NCI-H345 treated with DMSO at 0.1 percent for 48 hours (cell line): ENCODE measurements around the gene GCC1.
"Not testable (repeated sequence)": the region's sequence is repeated elsewhere in the genome, so short reads cannot be mapped to it uniquely, and the experiment has no call there.

Experiments
- DNase-seq: peaks from one replicate; lab custom pipeline; 2025; ENCODE audit not compliant: unreplicated experiment; lab: John Stamatoyannopoulos, UW

Gene GCC1

DNA sequence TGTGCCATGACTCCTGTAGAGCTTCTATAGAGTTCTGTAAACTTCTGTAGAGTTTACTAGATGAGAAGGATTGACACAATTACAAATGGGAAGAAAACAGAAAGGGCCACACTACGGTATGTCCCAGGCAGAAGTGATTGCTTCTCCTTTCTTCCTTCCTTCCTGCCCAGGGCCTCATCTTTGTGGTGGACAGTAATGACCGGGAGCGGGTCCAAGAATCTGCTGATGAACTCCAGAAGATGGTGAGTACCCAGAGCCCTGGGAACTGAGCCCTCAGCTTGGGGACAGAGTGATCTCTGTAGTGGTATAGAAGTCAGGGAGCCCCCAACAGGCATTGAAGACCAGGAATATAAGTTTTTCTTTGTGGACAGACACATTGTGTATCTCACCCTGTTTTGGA, 4.5 kb upstream of the GCC1 start:
- no peak for DNase-seq

DNA sequence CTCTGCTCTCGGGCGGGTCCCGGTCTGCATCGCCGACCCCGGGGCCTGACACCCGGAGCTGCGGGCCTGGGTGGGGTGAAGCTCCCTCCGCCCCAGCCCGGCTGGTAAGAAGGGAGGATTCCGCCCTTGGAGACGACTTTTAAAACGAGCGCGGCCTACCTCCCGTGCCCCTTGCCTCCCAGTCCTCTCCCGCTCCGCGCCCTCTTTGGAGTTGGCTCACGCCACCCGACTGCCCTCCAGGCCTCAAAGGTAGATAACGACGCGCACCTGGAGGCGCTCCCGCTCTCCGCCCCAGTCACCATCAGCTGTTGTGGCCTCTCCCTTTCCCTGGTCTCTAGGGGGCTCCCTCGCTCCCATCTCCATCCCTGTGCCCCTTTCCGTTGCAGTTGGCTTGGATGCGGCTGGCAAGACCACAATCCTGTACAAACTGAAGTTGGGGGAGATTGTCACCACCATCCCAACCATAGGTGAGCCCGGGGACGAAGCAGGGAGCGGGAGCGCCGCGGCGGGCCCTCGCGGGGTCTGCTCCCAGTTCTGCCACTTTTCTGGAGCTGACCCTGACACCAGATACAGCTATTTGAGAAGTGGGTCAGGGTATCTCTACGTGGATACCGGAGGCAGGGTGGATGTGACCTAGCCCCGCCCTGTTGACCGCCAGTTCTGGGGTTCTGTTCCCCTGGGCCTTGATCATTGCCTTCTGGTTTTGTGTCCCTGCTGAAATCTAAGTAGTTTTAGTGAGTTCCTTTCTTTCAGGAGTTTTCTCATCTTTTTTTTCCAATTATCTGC, 3.5 kb upstream of the GCC1 start:
- peak; percentile 53 for DNase-seq

DNA sequence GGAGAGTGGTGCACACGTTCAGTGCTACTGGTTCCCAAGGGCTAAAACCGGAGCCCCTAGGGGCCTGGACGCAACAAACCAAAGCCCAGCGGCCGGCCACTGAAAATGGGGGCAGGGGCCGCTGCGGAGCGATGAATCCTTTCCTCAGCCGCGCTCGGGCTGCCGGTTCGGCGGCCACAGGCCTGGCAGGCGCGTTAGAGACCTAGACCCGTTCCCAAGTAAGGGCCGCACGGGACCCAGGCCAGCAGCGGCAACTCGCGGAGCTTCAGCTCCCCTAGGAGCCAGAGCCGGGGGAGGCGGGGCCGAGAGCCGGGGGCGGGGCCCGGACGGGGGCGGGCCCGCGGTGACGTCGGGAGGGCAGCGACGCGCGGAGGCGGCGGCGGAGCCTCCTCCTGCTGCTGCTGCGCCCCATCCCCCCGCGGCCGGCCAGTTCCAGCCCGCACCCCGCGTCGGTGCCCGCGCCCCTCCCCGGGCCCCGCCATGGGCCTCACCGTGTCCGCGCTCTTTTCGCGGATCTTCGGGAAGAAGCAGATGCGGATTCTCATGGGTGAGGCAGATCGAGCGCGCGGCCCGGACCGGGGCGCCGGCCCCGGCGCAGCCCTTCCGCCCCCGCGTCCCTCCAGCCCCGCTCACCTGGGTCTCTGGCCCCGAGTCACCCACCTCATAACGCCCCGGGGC, 2.8 kb upstream of the GCC1 start, which contains the start of gene ARF5:
ARF5 (plus strand) TSS at position 393 of the 678 bp plus-strand sequence; CDS start at position 481, 88 bp downstream.
- DNase-seq = peak; percentile 59

DNA sequence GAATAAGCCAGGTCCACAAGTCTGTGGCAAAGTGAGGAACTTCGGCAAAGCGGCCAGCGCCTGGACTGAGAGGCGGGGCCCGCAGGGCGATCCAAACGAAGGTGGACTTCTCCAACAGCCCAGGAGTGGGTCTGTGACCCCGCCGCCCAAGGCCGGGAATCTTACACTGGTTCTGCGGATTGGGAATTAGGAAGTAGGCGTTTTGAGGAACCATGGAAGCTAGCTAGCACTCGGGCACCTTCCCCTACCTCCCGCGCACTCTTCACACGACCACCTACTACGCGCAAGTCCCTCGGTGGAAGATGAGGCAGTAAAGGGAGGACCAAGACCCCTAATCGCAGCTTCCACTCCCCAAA, 2.2 kb upstream of the GCC1 start:
- no peak for DNase-seq

DNA sequence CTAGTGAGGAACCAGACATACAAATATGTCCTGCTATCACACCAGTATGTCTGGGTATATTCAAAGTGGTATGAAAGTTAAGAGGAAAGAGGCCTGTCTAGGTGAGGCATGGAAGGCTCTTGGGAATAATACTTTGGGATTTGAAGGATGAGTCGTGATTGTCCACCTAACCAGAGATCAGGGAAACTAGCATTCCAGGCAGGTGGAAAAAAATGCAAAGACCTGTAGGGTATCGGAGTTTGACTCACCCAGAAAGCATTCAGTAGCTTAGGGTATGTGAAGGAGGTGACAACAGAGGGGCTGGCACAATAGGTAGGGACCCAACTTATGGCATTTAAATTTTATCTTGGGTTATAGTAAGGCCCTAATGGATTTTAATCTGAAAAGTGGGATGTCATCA, 950 bp upstream of the GCC1 start:
- DNase-seq = no peak

DNA sequence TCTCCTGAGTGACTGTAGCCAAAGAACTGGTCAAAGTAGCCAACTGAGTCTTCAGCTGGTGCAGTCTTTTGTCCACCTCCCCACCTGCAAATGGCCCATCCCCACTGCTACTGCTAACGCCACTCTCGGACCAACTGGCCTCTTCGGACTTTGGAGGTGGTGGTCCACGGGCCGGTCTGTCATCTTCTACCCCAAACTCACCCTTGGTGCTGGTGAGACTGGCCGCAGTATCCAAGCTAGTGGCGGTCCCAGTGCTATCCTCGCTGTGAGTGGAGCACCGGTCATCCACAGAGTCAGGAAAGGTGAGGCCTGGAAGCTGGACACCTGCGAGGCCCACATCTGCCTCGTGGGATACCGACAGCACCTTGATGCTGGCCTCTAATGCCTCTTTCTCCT, 750 bp downstream of the GCC1 start:
- DNase-seq = no peak

DNA sequence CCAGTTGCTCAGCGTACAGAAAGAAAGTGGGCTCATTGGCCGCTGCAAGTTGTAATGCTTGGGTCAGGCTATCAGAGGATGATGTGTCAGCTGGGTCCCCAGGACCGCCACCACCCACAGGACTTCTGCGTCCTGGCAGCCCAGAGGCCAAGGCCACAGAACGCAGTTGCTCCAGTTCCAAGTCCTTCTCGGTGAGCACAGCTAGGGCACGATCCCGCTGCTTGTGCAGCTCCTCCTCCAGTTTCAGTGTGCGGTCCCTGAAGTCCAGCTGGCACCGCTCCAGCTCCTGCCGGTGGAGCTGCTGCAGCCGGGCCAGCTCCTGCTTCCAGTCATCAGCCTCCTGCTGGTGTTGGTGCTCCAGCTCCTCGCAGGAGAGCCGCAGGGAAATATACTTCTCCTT, 3.0 kb downstream of the GCC1 start:
- no peak for DNase-seq

DNA sequence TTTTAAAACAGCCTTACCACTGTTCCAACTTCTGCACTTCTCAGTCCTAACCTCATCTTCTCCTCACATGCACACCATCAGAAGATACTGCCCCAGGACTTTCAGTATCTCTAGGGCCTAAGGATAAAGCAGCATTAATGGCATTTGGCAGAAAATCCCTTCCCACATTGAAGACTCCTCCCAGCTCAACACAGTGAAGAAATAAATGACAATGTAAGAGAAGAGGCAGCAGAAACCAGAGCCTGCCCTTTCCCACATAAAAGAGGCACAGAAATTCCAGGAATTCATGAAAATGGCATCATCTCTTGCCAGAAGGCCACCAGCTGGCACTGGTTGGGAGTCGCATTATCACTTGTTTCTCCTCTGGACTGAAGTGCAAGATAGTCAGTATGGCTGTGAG, 3.7 kb downstream of the GCC1 start:
- no peak for DNase-seq

DNA sequence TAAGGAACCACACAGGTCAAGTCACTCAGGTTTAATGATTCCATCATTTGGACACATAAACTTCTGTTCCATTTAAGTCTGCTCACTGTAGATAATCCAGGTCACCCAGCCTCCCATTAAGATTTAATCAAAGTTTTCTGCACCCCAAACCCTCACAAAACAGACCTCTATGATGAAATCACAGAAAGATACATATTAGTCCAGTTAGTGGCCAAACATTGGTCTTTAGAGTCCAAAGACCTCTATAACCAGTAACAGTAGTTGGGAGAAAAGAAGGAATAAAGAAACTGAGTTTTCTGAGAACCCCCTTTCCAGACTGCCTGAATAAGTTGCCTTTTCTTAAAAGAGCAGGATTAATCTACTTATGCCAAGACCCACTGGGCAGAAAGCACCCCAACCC, 4.8 kb downstream of the GCC1 start:
- DNase-seq = no peak

DNA sequence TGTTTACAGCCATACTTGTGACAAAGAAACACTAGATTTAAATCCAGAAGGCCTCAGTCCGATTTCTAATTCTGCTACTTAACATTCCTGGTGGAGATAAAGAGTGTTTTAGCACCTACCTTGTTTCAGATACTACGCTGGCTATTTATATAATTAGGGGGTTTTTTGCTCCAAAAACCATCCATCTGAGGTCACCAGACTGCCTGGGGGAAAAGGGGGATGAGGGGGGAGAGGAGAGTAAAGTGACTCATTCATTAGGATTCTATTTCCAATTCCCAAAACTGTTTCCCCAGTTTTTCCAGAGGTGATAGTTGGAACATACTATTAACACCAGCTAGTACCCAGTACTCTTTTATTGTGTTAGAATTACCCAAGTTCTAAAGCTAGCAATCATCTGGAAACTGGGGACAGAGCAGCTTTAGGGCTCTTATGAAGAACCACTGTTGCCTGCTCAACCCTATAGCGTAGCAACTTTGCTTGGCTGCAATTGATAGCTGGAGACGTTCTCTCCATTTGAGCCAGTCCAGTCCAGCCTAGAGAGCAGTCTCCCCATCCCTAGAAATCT, 6.6 kb downstream of the GCC1 start:
- no peak for DNase-seq

DNA sequence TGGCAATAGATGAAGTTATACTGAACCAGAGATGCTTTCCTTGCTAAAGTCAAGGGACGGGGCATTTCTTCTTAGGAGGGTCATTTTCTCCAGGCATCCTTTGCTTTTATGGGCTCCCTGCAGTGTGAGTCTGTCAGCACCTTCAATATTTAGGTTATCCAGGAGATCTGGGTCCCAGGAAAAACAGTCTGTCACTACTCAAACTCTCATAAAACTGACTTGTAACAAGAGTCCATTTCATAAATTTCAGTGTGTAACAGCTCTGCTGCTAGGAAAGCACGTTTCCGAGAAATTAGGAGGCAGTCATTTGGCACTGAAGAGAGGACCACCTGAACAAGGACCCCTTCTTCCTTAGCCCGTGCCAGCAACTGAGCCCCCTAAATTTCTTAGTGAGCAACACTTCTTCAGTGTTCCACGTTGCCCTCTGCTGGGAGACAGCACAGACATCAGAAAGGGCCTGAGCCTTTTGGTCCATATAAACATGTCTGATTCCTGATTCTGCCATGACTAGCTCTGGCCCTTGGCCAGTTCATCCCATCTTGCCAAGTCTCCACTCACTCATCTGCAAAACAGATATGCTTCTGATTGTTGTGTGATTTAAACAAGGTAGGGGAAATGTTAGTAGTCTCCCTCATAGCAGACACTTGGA, 7.2 kb downstream of the GCC1 start:
- no peak for DNase-seq

DNA sequence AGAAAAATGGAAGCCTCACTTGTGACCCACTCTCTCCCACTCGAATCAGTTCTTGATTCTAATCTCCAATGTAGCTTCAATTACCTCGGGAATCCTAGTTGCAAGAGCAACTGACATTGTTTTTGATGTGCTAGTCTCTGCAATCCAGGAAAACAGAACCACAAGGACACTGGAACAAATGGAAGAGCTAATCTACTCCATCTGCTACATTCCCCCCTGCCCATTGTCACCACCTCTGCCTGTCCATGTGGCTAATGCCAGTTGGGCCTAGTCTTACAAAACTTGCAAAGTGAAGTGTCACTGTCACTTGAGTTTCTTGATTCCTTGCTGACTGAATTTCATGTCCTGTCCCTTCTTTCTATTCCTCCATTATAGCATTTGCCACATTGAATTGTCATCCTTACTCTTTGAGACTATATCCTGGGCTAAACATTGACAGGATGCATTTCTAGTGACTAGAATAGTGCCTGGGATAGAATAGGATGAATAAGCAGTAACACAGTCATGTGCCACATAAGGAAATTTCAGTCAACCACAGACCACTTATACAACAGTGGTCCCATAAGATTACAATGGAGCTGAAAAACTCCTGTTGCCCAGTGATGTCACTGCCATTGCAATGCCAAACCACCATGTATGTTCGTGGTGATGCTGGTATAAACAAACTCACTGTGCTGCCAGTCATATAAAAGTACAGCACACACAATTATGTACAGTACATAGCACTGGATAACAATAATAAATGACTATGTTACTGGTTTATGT, 13.5 kb downstream of the GCC1 start:
- no peak for DNase-seq

DNA sequence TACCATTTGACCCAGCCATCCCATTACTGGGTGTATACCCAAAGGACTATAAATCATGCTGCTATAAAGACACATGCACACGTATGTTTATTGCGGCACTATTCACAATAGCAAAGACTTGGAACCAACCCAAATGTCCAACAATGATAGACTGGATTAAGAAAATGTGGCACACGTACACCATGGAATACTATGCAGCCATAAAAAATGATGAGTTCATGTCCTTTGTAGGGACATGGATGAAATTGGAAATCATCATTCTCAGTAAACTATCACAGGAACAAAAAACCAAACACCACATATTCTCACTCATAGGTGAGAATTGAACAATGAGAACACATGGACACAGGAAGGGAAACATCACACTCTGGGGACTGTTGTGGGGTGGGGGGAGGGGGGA, 17.4 kb downstream of the GCC1 start:
- DNase-seq = not testable (repeated sequence)

DNA sequence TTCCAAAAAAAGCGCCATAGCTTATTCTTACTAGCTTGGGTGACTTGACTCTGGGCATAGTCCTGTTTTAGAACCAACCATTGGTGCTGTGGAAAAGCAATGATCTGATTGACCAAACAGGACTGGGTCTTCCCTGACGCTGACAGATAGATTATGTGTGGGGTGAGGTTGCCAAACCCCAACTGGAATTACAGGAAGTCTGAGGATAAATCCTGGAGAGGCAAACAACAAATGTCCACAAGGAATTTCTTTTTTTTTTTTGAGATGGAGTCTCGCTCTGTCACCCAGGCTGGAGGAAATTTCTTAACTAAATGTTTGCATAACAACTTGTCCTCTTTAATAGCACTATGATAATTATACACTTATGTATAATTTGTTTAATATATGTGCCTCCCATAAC, 19.2 kb downstream of the GCC1 start:
- DNase-seq = no peak

DNA sequence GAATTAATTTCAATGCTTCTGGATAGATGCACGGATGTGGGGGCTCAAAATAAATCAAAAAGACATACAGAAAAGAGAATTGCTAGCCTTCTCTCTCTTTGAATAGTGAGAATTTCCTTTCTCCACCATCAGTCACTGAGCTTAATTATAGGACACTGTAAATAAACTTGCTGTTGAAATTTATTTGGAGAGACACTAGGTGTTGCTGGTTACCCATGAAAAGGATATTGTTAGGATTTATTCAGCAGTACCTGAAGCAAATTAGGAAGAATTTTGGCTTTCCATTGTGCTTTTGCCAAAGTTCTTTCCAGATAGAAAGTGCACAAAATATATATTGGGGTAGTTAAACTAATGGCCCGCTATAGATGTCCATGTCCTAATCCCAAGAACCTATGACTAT, 27.6 kb downstream of the GCC1 start:
- DNase-seq = no peak

DNA sequence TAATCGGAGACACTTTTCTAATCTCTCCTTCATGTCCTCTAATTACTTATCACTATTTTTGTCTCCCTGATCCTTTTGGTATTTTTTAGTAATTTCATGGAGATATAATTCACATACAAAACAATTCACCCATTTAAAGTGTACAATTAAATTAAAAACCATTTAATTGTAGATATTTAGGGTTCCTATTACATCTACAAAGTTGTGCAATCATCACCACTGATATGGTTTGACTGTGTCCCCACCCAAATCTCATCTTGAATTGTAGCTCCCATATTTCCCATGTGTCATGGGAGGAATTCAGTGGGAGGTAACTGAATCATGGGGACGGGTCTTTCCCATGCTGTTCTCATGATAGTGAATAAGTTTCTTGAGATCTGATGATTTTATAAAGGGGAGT, 29.0 kb downstream of the GCC1 start:
- DNase-seq = no peak

DNA sequence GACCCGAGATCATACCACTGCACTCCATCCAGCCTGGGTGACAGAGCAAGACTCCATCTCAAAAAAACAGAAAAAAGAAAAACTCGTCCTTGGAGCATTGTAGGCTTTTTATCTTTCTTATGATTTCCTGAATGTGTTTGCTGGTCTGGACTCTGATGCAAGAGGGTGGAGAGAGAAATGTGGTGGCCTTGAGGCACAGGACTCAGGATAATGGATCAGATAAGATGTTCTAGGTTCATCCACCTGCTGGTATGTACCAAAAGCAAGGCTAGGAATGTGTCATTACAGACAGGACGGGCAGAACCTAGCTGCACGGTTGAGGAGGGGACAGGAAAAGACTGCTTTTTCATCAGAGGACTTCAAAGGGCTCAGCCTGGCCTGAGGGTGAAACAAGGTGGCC, 33.5 kb downstream of the GCC1 start:
- DNase-seq = no peak

DNA sequence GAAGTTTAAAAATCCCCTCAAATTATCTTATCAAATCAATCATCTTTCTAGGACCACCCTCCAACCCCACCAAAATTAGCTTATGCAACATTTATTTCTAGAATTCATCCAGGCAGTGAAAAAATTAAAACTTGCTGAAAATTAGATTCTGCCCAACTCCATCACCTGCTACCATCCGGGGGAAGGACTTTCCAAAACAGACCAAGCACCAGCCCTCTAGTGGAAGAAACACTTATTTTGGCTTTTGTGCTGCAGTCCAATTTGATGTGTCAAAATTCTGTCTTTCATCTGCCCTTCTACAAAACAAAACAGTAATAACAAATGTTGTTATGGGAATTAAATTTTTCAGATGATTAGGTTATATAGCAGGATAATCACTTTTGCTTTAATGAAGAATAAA, 35.1 kb downstream of the GCC1 start:
- no peak for DNase-seq

DNA sequence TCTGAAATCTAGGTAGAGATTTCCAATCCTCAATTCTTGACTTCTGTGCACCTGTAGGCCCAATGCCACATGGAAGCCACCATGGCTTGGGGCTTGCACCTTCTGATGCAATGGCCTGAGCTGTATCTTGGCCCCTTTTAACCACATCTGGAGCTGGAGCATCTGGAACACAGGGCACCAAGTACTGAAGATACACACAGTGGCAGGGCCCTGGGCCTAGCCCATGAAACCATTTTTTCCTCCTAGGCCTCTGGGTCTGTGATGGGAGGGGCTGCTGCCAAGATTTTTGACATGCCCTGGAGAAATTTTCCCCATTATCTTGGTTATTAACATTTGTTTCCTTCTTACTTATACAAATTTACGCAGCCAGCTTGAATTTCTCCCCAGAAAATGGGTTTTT, 39.1 kb downstream of the GCC1 start:
- DNase-seq = no peak

DNA sequence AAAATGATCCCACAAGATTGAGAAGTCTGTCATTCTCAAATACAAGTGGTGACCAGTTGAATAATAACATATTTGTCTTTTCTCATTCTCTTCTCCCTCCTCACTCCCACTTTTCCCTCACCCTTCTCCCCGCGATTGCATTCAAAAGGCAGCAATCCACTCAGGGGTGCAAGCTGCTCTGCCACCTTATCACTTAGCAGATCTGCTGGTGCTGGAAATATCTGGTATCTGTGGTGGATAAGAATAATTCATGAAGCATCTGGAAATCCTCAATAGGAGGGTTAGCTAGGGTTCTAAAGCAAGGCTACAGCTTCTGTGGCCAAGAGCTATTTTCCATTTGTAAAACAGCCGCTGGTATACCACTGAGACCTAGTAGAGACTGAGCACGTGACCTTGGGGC, 43.8 kb downstream of the GCC1 start:
- DNase-seq = no peak

DNA sequence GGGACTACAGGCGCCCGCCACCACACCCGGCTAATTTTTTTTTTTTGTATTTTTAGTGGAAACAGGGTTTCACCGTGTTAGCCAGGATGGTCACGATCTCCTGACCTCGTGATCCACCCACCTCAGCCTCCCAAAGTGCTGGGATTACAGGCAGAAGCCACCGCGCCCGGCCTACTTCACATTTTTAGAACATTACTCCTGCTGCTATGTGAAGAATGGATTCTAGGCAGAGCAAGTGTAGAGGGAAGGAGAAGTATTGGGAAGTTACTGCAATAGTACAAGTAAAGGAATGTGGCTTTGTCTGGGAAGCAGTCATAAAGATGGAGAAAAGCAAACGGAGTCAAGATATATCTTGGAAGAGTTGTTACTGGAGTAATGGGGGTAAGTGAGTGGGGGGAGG, 44.9 kb downstream of the GCC1 start:
- DNase-seq = not testable (repeated sequence)
